ENCODE measurements around the gene KRT4. TPM values are rescaled to one million over a fixed set of nuclear protein-coding genes. Genes with fewer than 3 reads are reported as not detected.

KRT4 gene
- total RNA-seq, 1 experiment from 2014 or later, result not detected

- peaks cover 92% of the 10 kb centered on the region for H3K27me3 ChIP-seq (replicated peaks)
- H3K4me1 ChIP-seq (replicated peaks), result no peaks in the 10 kb centered on the region
- H3K36me3 ChIP-seq, result no peaks in the 10 kb centered on the region
- H3K9me3 ChIP-seq (replicated peaks), result peaks cover 28% of the 10 kb centered on the region
- H3K27ac ChIP-seq, result no peak overlapping the region
- H3K4me3 ChIP-seq, result no peak overlapping the region
- DNase-seq (ENCODE audit: low read depth in 1 of 2, low spot score in 2 of 2), result peak; percentile 79 to 92
These were observed 30.2 kb downstream of the KRT4 start for GRCh38 chr12:52783563-52784316.

GRCh38 chr12:52782502-52782901 is 31.4 kb downstream of the KRT4 start:
- H3K4me3 ChIP-seq, result no peak overlapping the region
- peaks cover 28% of the 10 kb centered on the region for H3K9me3 ChIP-seq (replicated peaks)
- no peaks in the 10 kb centered on the region for H3K4me1 ChIP-seq (replicated peaks)
- H3K36me3 ChIP-seq, result no peaks in the 10 kb centered on the region
- H3K27ac ChIP-seq, result no peak overlapping the region
- peak; percentile 78 to 92 for DNase-seq (ENCODE audit: low read depth in 1 of 2, low spot score in 2 of 2)
- H3K27me3 ChIP-seq (replicated peaks), result peaks cover 92% of the 10 kb centered on the region

DNA sequence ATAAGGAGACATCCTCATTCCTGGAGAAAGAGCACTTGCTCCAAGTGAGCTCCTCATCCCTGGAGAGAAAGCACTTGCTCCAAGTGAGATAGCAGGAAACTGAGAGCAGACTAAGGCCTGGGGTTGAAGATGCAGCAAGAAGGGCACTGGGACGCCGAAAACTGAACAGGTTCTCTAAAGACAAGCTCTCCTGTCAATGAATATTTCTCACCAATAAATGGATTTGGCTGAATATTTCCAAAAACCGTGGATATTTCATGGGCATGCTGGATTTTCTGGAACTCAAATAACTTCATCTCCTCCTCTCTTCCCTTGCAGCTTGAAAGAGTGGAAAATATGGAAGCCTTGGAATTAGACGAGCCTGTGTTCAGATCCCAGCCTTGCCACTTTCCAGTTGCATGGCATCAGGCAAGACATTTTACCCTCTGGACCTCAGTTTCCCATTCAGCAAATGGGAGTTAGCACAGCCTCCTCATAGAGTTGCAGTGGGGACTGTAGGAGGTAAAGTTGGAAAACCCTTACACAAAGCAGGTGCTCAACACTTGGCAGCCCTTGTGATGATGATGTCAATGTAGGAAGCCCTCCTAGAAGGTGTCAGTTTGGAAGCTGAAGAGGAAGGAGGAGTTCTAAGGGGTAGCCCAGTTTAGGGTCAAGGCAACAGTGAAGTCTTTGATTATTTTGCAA is 32.4 kb downstream of the KRT4 start:
- Histone ChIP-seq H3K4me1 (replicated peaks) (no peaks in the 10 kb centered on the region), H3K9me3 (replicated peaks) (peaks cover 24% of the 10 kb centered on the region), H3K27ac (no peak overlapping the region), H3K4me3 (no peak overlapping the region), H3K36me3 (no peaks in the 10 kb centered on the region), H3K27me3 (replicated peaks) (peaks cover 92% of the 10 kb centered on the region)
- peak; percentile 75 to 90 for DNase-seq (ENCODE audit: low read depth in 1 of 2, low spot score in 2 of 2)

GRCh38 chr12:52779914-52780313 is 34.0 kb downstream of the KRT4 start:
- Histone ChIP-seq H3K27ac (no peak overlapping the region), H3K27me3 (replicated peaks) (peaks cover 93% of the 10 kb centered on the region), H3K9me3 (replicated peaks) (peaks cover 18% of the 10 kb centered on the region)

DNA sequence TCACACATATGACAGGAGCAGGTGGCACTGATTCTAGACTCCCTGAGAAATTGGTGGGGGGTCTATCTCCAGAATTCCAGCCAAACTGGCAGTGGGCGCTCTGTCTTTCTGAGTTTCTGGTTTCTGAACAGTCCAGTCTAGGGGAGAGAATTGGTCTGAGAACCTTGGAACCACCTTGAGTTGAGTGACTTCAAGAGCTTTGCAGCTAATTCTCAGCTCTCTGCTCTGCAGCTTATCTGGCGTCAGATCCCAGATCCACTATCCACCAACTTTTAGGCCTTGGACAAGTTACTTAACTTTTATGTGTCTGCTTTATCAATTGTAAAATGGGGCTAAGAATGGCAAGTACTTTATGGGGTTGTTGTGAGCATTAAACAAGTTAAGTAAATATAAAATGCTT is 35.1 kb downstream of the KRT4 start:
- Histone ChIP-seq H3K27me3 (replicated peaks) (peaks cover 95% of the 10 kb centered on the region), H3K4me3 (no peak overlapping the region), H3K27ac (no peak overlapping the region), H3K4me1 (replicated peaks) (no peaks in the 10 kb centered on the region), H3K9me3 (replicated peaks) (peaks cover 15% of the 10 kb centered on the region), H3K36me3 (no peaks in the 10 kb centered on the region)
- peak; percentile 78 to 88 for DNase-seq (ENCODE audit: low read depth in 1 of 2, low spot score in 2 of 2)

More at GRCh38 chr12:52779914-52780313, 34.0 kb downstream of the KRT4 start:
- Histone ChIP-seq H3K36me3 (no peaks in the 10 kb centered on the region), H3K4me1 (replicated peaks) (no peaks in the 10 kb centered on the region), H3K4me3 (no peak overlapping the region)
- peak; percentile 76 to 86 for DNase-seq (ENCODE audit: low read depth in 1 of 2, low spot score in 2 of 2)

GRCh38 chr12:52777566-52777965 is 36.4 kb downstream of the KRT4 start:
- H3K4me1 ChIP-seq (replicated peaks), result no peaks in the 10 kb centered on the region
- H3K36me3 ChIP-seq, result no peaks in the 10 kb centered on the region
- H3K9me3 ChIP-seq (replicated peaks), result peaks cover 12% of the 10 kb centered on the region
- H3K27me3 ChIP-seq (replicated peaks), result peaks cover 100% of the 10 kb centered on the region
- H3K27ac ChIP-seq, result no peak overlapping the region
- no peak overlapping the region for H3K4me3 ChIP-seq
- no peak for DNase-seq (ENCODE audit: low read depth in 1 of 2, low spot score in 2 of 2)

- H3K27me3 ChIP-seq (replicated peaks), result peaks cover 100% of the 10 kb centered on the region
- H3K36me3 ChIP-seq, result no peaks in the 10 kb centered on the region
- DNase-seq (ENCODE audit: low read depth in 1 of 2, low spot score in 2 of 2), result peak in 1 of 2 experiments; percentile 78
These were observed 37.0 kb downstream of the KRT4 start, which contains the start of gene KRT76 for GRCh38 chr12:52776913-52777395. Gene KRT76, minus strand, starts transcription at chr12:52777345. Its CDS starts 54 bp downstream, at chr12:52777291.

GRCh38 chr12:52776435-52776834 is 37.5 kb downstream of the KRT4 start:
- Histone ChIP-seq H3K4me3 (no peak overlapping the region), H3K27me3 (replicated peaks) (peaks cover 100% of the 10 kb centered on the region), H3K9me3 (replicated peaks) (peaks cover 21% of the 10 kb centered on the region), H3K27ac (no peak overlapping the region), H3K4me1 (replicated peaks) (no peaks in the 10 kb centered on the region), H3K36me3 (no peaks in the 10 kb centered on the region)
- DNase-seq (ENCODE audit: low read depth in 1 of 2, low spot score in 2 of 2), result peak in 1 of 2 experiments; percentile 80

More at GRCh38 chr12:52776913-52777395, 37.0 kb downstream of the KRT4 start, which contains the start of gene KRT76:
- Histone ChIP-seq H3K9me3 (replicated peaks) (peaks cover 16% of the 10 kb centered on the region), H3K4me1 (replicated peaks) (no peaks in the 10 kb centered on the region), H3K4me3 (no peak within 1 kb of the TSS), H3K27ac (no peak within 1 kb of the TSS)

- Histone ChIP-seq H3K9me3 (replicated peaks) (peaks cover 38% of the 10 kb centered on the region), H3K27ac (no peak overlapping the region), H3K36me3 (no peaks in the 10 kb centered on the region), H3K4me3 (no peak overlapping the region), H3K27me3 (replicated peaks) (peaks cover 100% of the 10 kb centered on the region), H3K4me1 (replicated peaks) (no peaks in the 10 kb centered on the region)
- peak in 1 of 2 experiments; percentile 78 for DNase-seq (ENCODE audit: low read depth in 1 of 2, low spot score in 2 of 2)
These were observed 39.2 kb downstream of the KRT4 start for GRCh38 chr12:52774629-52775250.

- H3K36me3 ChIP-seq, result no peaks in the 10 kb centered on the region
- peaks cover 100% of the 10 kb centered on the region for H3K27me3 ChIP-seq (replicated peaks)
- H3K9me3 ChIP-seq (replicated peaks), result peaks cover 32% of the 10 kb centered on the region
- no peaks in the 10 kb centered on the region for H3K4me1 ChIP-seq (replicated peaks)
- peak; percentile 80 to 87 for DNase-seq (ENCODE audit: low read depth in 1 of 2, low spot score in 2 of 2)
- H3K4me3 ChIP-seq, result no peak overlapping the region
- no peak overlapping the region for H3K27ac ChIP-seq
These were observed 41.1 kb downstream of the KRT4 start for GRCh38 chr12:52772772-52773171.

DNA sequence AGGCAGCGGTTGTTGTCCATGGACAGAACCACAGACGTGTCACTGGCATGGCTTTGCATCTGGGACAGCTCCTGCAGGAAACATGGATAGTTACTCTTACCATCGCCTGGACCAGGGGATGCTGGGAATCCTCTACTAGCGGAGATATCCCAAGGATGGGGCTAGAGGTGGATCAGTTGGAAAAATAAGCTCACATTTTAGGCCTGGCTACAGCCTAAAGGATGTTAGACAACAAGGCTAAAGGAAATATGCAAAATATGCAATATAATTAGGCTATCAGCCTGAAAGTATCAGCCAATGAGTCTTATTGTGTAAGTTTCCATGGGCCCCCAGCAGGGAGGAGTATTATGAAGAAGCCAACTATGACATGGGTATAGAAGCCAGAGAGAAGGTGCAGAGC is 41.7 kb downstream of the KRT4 start:
- peak; percentile 80 to 84 for DNase-seq (ENCODE audit: low read depth in 1 of 2, low spot score in 2 of 2)
- H3K27me3 ChIP-seq (replicated peaks), result peaks cover 100% of the 10 kb centered on the region

DNA sequence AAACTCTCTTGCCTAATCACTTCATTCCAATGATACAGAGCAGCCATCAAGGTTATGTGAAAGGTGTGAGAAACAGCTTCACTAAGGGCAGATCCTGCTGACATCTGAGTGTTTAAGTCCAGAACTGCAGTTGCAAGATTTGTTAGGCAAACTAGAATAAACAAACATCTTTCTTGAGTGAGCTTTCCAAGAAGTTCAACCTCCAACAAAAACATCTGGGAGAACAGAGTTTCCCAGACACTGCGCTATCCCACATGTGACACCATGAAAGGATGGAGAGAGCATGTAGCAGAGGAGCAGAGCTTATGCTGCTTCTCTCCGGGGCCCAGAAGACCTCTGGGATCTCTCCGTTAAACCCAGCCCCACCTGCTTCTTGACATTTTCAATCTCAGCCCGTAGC is 42.4 kb downstream of the KRT4 start:
- DNase-seq (ENCODE audit: low read depth in 1 of 2, low spot score in 2 of 2), result peak in 1 of 2 experiments; percentile 85
- Histone ChIP-seq H3K27me3 (replicated peaks) (peaks cover 98% of the 10 kb centered on the region), H3K27ac (no peak overlapping the region), H3K36me3 (no peaks in the 10 kb centered on the region), H3K4me3 (no peak overlapping the region), H3K9me3 (replicated peaks) (peaks cover 32% of the 10 kb centered on the region), H3K4me1 (replicated peaks) (no peaks in the 10 kb centered on the region)

More for the DNA sequence above, 41.7 kb downstream of the KRT4 start:
- Histone ChIP-seq H3K4me1 (replicated peaks) (no peaks in the 10 kb centered on the region), H3K9me3 (replicated peaks) (peaks cover 32% of the 10 kb centered on the region), H3K36me3 (no peaks in the 10 kb centered on the region), H3K4me3 (no peak overlapping the region), H3K27ac (no peak overlapping the region)

DNA sequence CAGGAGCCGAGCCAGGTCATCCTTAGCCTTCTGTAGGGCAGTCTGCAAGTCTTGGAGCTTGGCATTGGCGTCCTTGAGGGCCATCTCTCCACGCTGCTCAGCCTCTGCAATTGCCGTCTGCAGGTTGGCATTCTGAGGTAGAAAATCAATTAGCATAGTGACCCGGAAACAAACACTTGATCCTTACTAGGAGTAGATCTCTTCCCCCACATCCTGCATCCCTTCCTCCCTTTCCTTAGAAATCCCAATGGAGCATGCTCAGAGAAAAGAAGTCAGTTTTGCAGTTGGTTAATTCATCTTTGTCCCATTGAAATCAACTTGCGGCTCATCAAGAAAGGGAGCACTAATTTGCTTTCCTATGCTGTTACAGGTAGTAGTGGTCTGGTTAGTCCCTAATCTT is 42.8 kb downstream of the KRT4 start:
- Histone ChIP-seq H3K4me1 (replicated peaks) (no peaks in the 10 kb centered on the region), H3K27me3 (replicated peaks) (peaks cover 98% of the 10 kb centered on the region), H3K36me3 (no peaks in the 10 kb centered on the region), H3K4me3 (no peak overlapping the region), H3K27ac (no peak overlapping the region), H3K9me3 (replicated peaks) (peaks cover 32% of the 10 kb centered on the region)
- DNase-seq (ENCODE audit: low read depth in 1 of 2, low spot score in 2 of 2), result peak; percentile 76 to 85
